IPS-NIHi11 (cell line): ENCODE results near the gene DENND4A.

Experiments used
- DNase-seq: peaks from one replicate; pipeline ENCODE4 v3.0.0; 2012; ENCODE audit warnings: mixed read lengths, low spot score

Gene DENND4A

GRCh38 chr15:65792138-65792987, at the start of gene DENND4A:
Gene DENND4A (minus strand): TSS chr15:65792293. CDS start chr15:65756450, 35,843 bp downstream.
- peak; percentile 96 for DNase-seq

DNA sequence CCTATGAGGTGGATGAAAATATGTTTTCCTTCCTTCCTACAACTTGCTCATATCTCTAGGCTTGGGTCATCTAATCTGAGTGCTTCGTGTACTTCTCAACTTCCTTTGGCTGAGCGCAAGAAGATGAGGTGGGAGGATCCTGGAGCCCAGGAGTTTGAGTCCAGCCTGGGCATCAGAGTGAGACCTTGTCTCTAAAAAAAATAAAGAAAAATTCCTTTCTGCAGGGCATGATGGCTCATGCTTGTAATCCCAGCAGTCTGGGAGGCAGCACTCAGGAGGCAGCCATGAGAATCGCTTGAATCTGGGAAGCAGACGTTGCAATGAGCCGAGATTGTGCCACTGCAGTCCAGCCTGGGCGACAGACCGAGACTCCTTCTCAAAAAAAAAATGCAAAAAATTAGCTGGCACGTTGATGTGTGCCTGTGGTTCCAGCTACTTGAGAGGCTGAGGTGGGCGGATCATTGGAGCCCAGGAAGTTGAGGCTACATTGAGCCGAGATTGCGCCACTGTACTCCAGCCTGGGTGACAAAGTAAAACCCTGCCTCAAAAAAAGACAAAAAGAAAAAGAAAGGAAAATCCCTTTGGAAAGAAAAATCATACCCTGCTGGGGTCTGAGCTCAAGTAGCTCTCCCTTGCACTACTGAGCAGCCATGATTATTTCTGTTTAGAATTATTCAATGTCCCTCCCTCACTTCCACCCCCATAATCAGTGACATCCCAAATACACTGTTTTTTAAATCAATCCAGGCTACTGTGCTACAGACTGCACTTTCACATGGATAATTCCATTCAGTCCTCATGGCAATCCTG, 49.2 kb upstream of the DENND4A start:
- DNase-seq: no peak

GRCh38 chr15:65839985-65840384, 47.9 kb upstream of the DENND4A start:
- DNase-seq: no peak

DNA sequence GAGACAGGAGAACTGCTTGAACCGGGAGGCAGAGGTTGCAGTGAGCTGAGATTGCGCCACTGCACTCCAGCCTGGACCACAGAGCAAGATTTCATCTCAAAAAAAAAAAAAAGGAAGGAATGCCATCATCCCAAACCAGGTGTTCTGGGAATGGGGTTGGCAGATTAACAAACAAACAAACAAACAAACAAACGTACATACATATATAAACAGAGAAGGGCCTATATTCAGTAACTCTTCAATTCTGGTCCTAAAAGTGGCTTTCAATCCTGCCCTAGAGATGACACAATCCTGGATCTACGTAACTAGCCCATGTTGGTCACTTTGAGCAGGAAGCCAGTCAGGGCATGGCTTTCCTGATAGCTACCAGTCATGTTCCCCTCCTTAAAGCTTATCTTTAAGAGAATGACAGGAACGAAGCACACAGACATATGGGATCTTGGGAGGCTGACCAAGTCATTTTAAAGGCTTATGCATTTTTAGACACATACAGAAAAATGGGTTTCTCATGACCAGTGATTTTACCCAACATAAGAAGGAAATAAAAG, 47.3 kb upstream of the DENND4A start:
- no peak for DNase-seq

GRCh38 chr15:65837301-65838294, 45.5 kb upstream of the DENND4A start:
- no peak for DNase-seq

GRCh38 chr15:65836665-65837064, 44.6 kb upstream of the DENND4A start:
- peak; percentile 14 for DNase-seq

DNA sequence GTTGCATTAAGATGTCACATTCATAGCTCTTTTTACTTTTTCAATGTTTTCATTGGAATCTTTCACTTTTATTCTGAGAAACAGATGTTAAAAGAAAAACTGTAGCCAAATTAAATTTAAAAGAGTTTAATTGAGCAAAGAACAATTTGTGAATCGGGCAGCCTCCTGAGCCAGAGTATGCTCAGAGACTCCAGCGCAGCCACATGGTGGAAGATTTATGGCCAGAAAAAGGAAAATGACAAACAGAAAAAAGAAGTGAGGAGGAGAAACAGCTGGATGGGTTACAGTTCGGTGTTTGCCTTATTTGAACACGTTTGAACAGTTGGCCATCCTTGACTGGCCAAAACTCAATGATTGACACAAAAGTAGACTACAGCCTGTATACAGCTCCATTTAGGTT, 43.4 kb upstream of the DENND4A start:
- DNase-seq: no peak

GRCh38 chr15:65834603-65835282, 42.6 kb upstream of the DENND4A start:
- no peak for DNase-seq

GRCh38 chr15:65833501-65834205, 41.6 kb upstream of the DENND4A start:
- DNase-seq: no peak

GRCh38 chr15:65832549-65833364, 40.7 kb upstream of the DENND4A start:
- DNase-seq: peak; percentile 84

GRCh38 chr15:65829130-65829764, 37.2 kb upstream of the DENND4A start:
- peak; percentile 29 for DNase-seq

GRCh38 chr15:65828585-65828984, 36.5 kb upstream of the DENND4A start:
- DNase-seq: no peak

DNA sequence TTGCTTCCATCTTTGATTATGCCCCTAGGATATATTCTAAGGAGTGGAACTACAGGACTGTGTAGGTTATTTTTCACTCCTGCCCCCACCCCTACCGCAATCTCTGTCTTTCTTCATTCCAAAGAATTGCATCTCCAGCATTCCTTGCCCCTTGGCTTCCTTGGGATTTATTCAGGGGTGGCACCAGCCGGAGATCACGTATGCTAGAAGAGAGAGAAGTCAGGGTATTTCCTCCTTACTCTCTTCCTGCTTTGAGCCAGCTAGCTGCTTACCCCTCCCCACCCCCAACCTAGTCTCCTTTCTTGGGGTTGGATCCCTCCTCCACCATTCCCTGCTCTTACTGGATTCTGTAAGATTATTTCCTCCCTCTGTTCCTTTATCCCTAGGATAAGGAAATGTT, 35.0 kb upstream of the DENND4A start:
- no peak for DNase-seq

GRCh38 chr15:65824941-65825544, 33.0 kb upstream of the DENND4A start:
- no peak for DNase-seq

GRCh38 chr15:65824031-65824743, 32.1 kb upstream of the DENND4A start:
- DNase-seq: peak; percentile 75

GRCh38 chr15:65822316-65822715, 30.2 kb upstream of the DENND4A start:
- DNase-seq: no peak

DNA sequence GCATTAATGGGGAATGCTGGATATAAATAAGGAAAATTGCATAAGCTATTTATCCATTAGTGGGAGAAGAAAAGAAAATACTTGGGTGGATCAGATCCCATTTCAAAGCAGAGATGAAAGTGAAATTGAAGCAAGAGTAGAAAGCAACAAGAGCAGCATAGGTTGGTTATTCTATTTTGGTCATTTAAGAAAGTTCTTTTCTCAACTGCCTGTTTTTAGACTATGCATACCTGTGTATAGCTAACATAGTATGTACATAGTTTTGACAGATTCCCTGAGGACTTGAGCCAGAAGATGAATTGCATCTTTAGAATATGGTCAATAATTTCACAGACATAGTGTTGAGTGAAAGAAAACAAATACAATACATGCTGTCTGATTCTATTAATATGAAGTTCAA, 29.0 kb upstream of the DENND4A start:
- no peak for DNase-seq

DNA sequence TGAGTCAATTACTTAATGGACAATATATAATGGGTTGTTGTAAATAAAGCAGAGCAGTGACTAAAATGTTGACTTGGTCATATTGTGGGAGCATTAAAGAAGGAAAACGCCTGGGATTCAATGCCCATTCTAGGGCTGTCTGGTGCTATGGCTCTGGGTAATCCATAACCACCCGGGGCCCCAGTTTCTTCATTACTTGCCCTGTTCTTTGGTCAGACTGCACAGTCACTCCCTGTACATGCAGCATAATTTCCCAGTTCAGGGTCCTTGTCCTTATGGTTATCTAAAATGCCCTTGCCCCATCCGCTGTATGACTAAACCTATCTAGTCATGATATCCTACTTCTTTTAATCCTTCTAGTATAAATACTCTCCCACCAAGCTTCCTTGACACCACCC, 27.5 kb upstream of the DENND4A start:
- no peak for DNase-seq
